HL-60 (cell line): ENCODE data around the gene CYB5A.

Source experiments
- GABPA ChIP-seq: IDR thresholded peaks from 2 replicates; pipeline ENCODE4 v1.6.1; 2012; ENCODE audit warnings: low read depth
- POLR2AphosphoS5 ChIP-seq: IDR thresholded peaks from 2 replicates; pipeline ENCODE4 v1.6.1; 2012; ENCODE audit warnings: low read depth
- TF ChIP-seq, protein P1 (sequence below): IDR thresholded peaks from one replicate; pipeline ENCODE4 v1.5.1; 2011; ENCODE audit warnings: low read length, control low read depth, inconsistent platforms; ENCODE audit not compliant: insufficient read depth

DNA sequence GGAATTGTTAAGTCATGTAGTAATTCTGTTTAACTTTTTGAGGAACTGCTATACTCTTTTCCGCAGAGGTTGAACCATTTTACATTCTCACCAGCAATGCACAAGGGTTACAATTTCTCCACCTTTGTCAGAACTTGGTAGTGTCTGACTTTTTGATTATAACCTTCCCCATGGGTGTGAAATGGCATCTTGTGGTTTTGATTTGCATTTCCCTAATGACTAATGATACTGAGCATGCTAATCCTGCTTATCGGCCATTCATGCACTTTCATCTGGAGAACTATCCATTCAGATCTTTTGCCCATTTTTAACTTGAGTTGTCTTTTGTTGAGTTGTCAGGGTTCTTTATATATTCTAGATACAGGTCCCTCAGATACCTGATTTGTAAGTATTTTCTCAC is 47.2 kb downstream of the CYB5A start:
- TF ChIP-seq GABPA (no peak), POLR2AphosphoS5 (no peak)
- TF ChIP-seq, protein P1, sequence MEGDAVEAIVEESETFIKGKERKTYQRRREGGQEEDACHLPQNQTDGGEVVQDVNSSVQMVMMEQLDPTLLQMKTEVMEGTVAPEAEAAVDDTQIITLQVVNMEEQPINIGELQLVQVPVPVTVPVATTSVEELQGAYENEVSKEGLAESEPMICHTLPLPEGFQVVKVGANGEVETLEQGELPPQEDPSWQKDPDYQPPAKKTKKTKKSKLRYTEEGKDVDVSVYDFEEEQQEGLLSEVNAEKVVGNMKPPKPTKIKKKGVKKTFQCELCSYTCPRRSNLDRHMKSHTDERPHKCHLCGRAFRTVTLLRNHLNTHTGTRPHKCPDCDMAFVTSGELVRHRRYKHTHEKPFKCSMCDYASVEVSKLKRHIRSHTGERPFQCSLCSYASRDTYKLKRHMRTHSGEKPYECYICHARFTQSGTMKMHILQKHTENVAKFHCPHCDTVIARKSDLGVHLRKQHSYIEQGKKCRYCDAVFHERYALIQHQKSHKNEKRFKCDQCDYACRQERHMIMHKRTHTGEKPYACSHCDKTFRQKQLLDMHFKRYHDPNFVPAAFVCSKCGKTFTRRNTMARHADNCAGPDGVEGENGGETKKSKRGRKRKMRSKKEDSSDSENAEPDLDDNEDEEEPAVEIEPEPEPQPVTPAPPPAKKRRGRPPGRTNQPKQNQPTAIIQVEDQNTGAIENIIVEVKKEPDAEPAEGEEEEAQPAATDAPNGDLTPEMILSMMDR, result no peak
